Measurements from ENCODE around the gene DCTN3. TPM values are rescaled to one million over a fixed set of nuclear protein-coding genes. Genes with fewer than 3 reads are reported as not detected.

The DCTN3 gene
- total and polyA plus RNA-seq, 8 donors: 31.5 to 84.3 (median 38.7) TPM

DNA sequence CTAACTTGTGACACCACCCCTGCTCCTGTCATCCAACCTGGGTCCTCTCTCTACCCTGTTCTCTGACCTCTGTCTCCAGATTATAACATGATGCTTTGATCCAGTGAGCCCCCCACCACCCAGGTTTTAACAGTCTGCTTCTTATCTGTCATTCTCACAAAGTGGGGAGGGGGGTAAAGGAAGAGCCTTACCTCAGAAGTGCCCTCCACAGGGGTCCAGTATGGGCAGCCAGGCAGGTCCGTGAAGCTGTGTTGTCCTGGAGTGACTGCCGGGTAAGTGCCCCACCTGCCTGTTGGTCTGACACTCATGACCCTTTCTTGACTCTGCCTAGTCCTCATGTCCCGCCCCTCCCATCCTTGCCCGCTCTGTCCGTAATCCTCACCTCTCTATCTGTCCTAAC is 35.1 kb upstream of the DCTN3 start:
- Histone ChIP-seq H3K27ac (no peak overlapping the region), H3K27me3 (no peaks in the 10 kb centered on the region), H3K9me3 (no peaks in the 10 kb centered on the region), H3K4me3 (no peak overlapping the region), H3K36me3 (no peaks in the 10 kb centered on the region), H3K4me1 (peaks cover 9 to 31% (median 21%) of the 10 kb centered on the region in 3 donors)
- FAIRE-seq: no peak
- no peak for DNase-seq
- TF ChIP-seq CTCF (IDR thresholded peaks at IDR 0.05): no peak
- no peak for ATAC-seq
- WGBS, 2 donors: 80% methylated on average over 5 of the region's 5 CpGs
- intact Hi-C loops (cut with DNase I): no loop called here

GRCh38 chr9:34654323-34655051 is 34.2 kb upstream of the DCTN3 start:
- H3K27ac ChIP-seq: peak overlapping the region in 1 of 4 donors; percentile 22
- no peaks in the 10 kb centered on the region for H3K27me3 ChIP-seq
- FAIRE-seq: no peak
- no peaks in the 10 kb centered on the region for H3K9me3 ChIP-seq
- peak; percentile 43 to 77 (median 66) for ATAC-seq
- H3K4me3 ChIP-seq: no peak overlapping the region
- intact Hi-C loops (cut with DNase I): no loop called here
- H3K36me3 ChIP-seq: peaks cover 0 to 3% (median 0%) of the 10 kb centered on the region in 3 donors
- H3K4me1 ChIP-seq: peaks cover 9 to 31% (median 21%) of the 10 kb centered on the region in 3 donors
- no peak for TF ChIP-seq CTCF (IDR thresholded peaks at IDR 0.05)
- 16 to 19% methylated on average over 11 of the region's 11 CpGs for WGBS, 2 donors
- peak; percentile 63 to 87 (median 74) for DNase-seq

GRCh38 chr9:34653151-34654072 is 33.1 kb upstream of the DCTN3 start:
- Histone ChIP-seq H3K27ac (no peak overlapping the region), H3K9me3 (no peaks in the 10 kb centered on the region), H3K36me3 (peaks cover 0 to 3% (median 0%) of the 10 kb centered on the region in 3 donors), H3K4me3 (no peak overlapping the region), H3K27me3 (no peaks in the 10 kb centered on the region), H3K4me1 (peaks cover 9 to 31% (median 21%) of the 10 kb centered on the region in 3 donors)
- ATAC-seq: peak in 1 of 4 donors; percentile 2
- FAIRE-seq: no peak
- peak in 1 of 6 donors; percentile 59 for DNase-seq
- WGBS, 2 donors: 68 to 73% methylated on average over 11 of the region's 11 CpGs
- intact Hi-C loops (cut with DNase I): no loop called here
- no peak for TF ChIP-seq CTCF (IDR thresholded peaks at IDR 0.05)

- TF ChIP-seq CTCF (IDR thresholded peaks at IDR 0.05): no peak
- Histone ChIP-seq H3K27ac (peak overlapping the region in 1 of 4 donors; percentile 68), H3K36me3 (peaks cover 0 to 3% (median 0%) of the 10 kb centered on the region in 3 donors), H3K4me3 (peak overlapping the region in 1 of 4 donors; percentile 34), H3K4me1 (peaks cover 9 to 37% (median 24%) of the 10 kb centered on the region in 3 donors), H3K27me3 (no peaks in the 10 kb centered on the region), H3K9me3 (no peaks in the 10 kb centered on the region)
- DNase-seq: no peak
- FAIRE-seq: no peak
- intact Hi-C loops (cut with DNase I): no loop called here
- no peak for ATAC-seq
- WGBS, 2 donors: 51 to 56% methylated on average over 5 of the region's 5 CpGs
Observed at GRCh38 chr9:34652602-34653000, 32.3 kb upstream of the DCTN3 start.

Measured in pancreas (tissue), 10 donors.